HepG2 (cell line): ENCODE data around the gene NCOA1. TPM values are rescaled to one million over a fixed set of nuclear protein-coding genes. Genes with fewer than 3 reads are reported as not detected.

Experiments
- BRCA1 ChIP-seq: sonication (generic); formaldehyde crosslinking; IDR thresholded peaks from 2 replicates; pipeline ENCODE4 v1.4.0; 2020; ENCODE audit warnings: missing genetic modification reagents
- DRAP1 ChIP-seq: IDR thresholded peaks from 2 replicates; pipeline ENCODE4 v1.6.1; 2016; ENCODE audit warnings: missing genetic modification reagents, missing compliant biosample characterization
- FOXA1 ChIP-seq, 2 experiments: fragments of 450-650 bp in 1 of 2; sonication (generic) in 1 of 2; formaldehyde crosslinking in 1 of 2; IDR thresholded peaks; 2 replicates each; pipeline versions ENCODE4 v1.4.0 to v1.6.1; 2016 to 2020; ENCODE audit warnings: missing genetic modification reagents in 1 of 2
- MIER2 ChIP-seq: IDR thresholded peaks from 2 replicates; pipeline ENCODE4 v1.6.1; 2016; ENCODE audit warnings: missing biosample characterization, missing genetic modification reagents
- MIXL1 ChIP-seq: IDR thresholded peaks from 2 replicates; pipeline ENCODE4 v1.6.1; 2016
- REL ChIP-seq: sonication (generic); formaldehyde crosslinking; conservative IDR thresholded peaks from 2 replicates; pipeline ENCODE4 v1.8.0; 2022; ENCODE audit warnings: mild to moderate bottlenecking, missing genetic modification reagents, moderate library complexity
- SIN3B ChIP-seq: fragments of 150-350 bp; IDR thresholded peaks from 2 replicates; pipeline ENCODE4 v1.6.1; 2014; ENCODE audit warnings: low read length
- SPEN ChIP-seq: sonication (generic); formaldehyde crosslinking; IDR thresholded peaks from 2 replicates; pipeline ENCODE4 v1.5.1; 2020; ENCODE audit warnings: low read depth, mild to moderate bottlenecking, missing genetic modification reagents
- STAT6 ChIP-seq: sonication (generic); formaldehyde crosslinking; IDR thresholded peaks from 2 replicates; pipeline ENCODE4 v1.4.0; 2020; ENCODE audit warnings: missing genetic modification reagents, mild to moderate bottlenecking, borderline replicate concordance
- THAP11 ChIP-seq: IDR thresholded peaks from 2 replicates; pipeline ENCODE4 v1.6.1; 2016; ENCODE audit warnings: missing biosample characterization, missing genetic modification reagents
- ZNF343 ChIP-seq: sonication (generic); formaldehyde crosslinking; IDR thresholded peaks from 2 replicates; pipeline ENCODE4 v1.4.0; 2020; ENCODE audit warnings: mild to moderate bottlenecking, missing genetic modification reagents
- ZNF562 ChIP-seq: sonication (generic); formaldehyde crosslinking; IDR thresholded peaks from 2 replicates; pipeline ENCODE4 v1.8.0; 2022; ENCODE audit warnings: missing genetic modification reagents, borderline replicate concordance
- ZNF678 ChIP-seq: sonication (generic); formaldehyde crosslinking; IDR thresholded peaks from 2 replicates; pipeline ENCODE4 v1.4.0; 2020; ENCODE audit warnings: mild to moderate bottlenecking, missing genetic modification reagents
- ZNF747 ChIP-seq: sonication (generic); formaldehyde crosslinking; IDR thresholded peaks from 2 replicates; pipeline ENCODE4 v1.8.1; 2023; ENCODE audit warnings: missing genetic modification reagents, mild to moderate bottlenecking, borderline replicate concordance
- ZNF772 ChIP-seq: sonication (generic); formaldehyde crosslinking; IDR thresholded peaks from 2 replicates; pipeline ENCODE4 v1.5.0; 2020; ENCODE audit warnings: mild to moderate bottlenecking, missing genetic modification reagents
- polyA plus RNA-seq, 8 experiments: library from polyadenylated mRNA; depleted of rRNA in 3 of 8; stranded (reverse) in 7 of 8; unstranded in 1 of 8; fragments of >200 nt; fragmentation: Illumina TruSeq in 4 of 8; extraction: Trizol in 4 of 8; gene quantifications; 2 replicates each; pipeline versions ENCODE4 v1.2.1 to v1.2.3, GENCODE V29; 2011 to 2016; ENCODE audit warnings: low read depth in 4 of 8, missing spikeins in 1 of 8, mixed read lengths in 1 of 8; ENCODE audit not compliant: insufficient read depth in 1 of 8
- total RNA-seq, 5 experiments: library from RNA; depleted of rRNA; stranded (reverse); fragments of >200 nt; fragmentation: Illumina TruSeq; extraction: Trizol; gene quantifications; 2 replicates each; pipeline ENCODE4 v1.2.3, GENCODE V29; 2016; ENCODE audit warnings: low read depth in 1 of 5
- TF ChIP-seq, protein P1 (sequence below): sonication (generic); formaldehyde crosslinking; IDR thresholded peaks from 2 replicates; pipeline ENCODE4 v1.8.0; 2022; ENCODE audit warnings: missing genetic modification reagents, mild to moderate bottlenecking, borderline replicate concordance
- TF ChIP-seq, protein P2 (sequence below): sonication (generic); formaldehyde crosslinking; IDR thresholded peaks from 2 replicates; pipeline ENCODE4 v1.4.0; 2020; ENCODE audit warnings: missing genetic modification reagents
- TF ChIP-seq, protein P3 (sequence below): sonication (generic); formaldehyde crosslinking; IDR thresholded peaks from 2 replicates; pipeline ENCODE4 v1.8.0; 2022; ENCODE audit warnings: missing genetic modification reagents, mild to moderate bottlenecking, moderate library complexity, borderline replicate concordance

Gene NCOA1
- total and polyA plus RNA-seq, 2 of the 13 experiments (the other 11 are each of a cell fraction or from before 2014, with no cell fraction given): 10.0 to 10.4 TPM

- TF ChIP-seq, protein P1, sequence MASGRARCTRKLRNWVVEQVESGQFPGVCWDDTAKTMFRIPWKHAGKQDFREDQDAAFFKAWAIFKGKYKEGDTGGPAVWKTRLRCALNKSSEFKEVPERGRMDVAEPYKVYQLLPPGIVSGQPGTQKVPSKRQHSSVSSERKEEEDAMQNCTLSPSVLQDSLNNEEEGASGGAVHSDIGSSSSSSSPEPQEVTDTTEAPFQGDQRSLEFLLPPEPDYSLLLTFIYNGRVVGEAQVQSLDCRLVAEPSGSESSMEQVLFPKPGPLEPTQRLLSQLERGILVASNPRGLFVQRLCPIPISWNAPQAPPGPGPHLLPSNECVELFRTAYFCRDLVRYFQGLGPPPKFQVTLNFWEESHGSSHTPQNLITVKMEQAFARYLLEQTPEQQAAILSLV (CRISPR knock-in tag): peak; percentile 93
- TF ChIP-seq ZNF343 (CRISPR knock-in tag): peak; percentile 87; the same call in 1 of the 2 replicates
- peak; percentile 63; the same call in 1 of the 2 replicates for TF ChIP-seq ZNF562 (CRISPR knock-in tag)
- peak; percentile 95 for TF ChIP-seq SIN3B
- TF ChIP-seq DRAP1 (CRISPR knock-in tag): peak; percentile 91
- peak; percentile 41 for TF ChIP-seq MIER2 (CRISPR knock-in tag)
- TF ChIP-seq, protein P2, sequence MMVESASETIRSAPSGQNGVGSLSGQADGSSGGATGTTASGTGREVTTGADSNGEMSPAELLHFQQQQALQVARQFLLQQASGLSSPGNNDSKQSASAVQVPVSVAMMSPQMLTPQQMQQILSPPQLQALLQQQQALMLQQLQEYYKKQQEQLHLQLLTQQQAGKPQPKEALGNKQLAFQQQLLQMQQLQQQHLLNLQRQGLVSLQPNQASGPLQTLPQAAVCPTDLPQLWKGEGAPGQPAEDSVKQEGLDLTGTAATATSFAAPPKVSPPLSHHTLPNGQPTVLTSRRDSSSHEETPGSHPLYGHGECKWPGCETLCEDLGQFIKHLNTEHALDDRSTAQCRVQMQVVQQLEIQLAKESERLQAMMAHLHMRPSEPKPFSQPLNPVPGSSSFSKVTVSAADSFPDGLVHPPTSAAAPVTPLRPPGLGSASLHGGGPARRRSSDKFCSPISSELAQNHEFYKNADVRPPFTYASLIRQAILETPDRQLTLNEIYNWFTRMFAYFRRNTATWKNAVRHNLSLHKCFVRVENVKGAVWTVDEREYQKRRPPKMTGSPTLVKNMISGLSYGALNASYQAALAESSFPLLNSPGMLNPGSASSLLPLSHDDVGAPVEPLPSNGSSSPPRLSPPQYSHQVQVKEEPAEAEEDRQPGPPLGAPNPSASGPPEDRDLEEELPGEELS (CRISPR knock-in tag): no peak
- peak; percentile 94 for TF ChIP-seq SPEN (CRISPR knock-in tag)
- peak; percentile 26; the same call in 1 of the 2 replicates for TF ChIP-seq STAT6
- TF ChIP-seq ZNF678: 0 out of 2 replicates have a peak, but pooled peaks have one; percentile 61
- TF ChIP-seq FOXA1 (IDR thresholded peaks at IDR 0.05): no peak
- peak; percentile 43; the same call in 1 of the 2 replicates for TF ChIP-seq FOXA1 (CRISPR knock-in tag; IDR thresholded peaks at IDR 0.05)
- peak; percentile 92 for TF ChIP-seq ZNF772 (CRISPR knock-in tag)
- peak; percentile 84 for TF ChIP-seq BRCA1 (CRISPR knock-in tag)
- TF ChIP-seq THAP11 (CRISPR knock-in tag): peak; percentile 92
- TF ChIP-seq MIXL1 (CRISPR knock-in tag): no peak; the same call in 1 of the 2 replicates
- peak; percentile 87 for TF ChIP-seq ZNF747 (CRISPR knock-in tag)
- TF ChIP-seq REL (CRISPR knock-in tag): peak; percentile 98
- TF ChIP-seq, protein P3, sequence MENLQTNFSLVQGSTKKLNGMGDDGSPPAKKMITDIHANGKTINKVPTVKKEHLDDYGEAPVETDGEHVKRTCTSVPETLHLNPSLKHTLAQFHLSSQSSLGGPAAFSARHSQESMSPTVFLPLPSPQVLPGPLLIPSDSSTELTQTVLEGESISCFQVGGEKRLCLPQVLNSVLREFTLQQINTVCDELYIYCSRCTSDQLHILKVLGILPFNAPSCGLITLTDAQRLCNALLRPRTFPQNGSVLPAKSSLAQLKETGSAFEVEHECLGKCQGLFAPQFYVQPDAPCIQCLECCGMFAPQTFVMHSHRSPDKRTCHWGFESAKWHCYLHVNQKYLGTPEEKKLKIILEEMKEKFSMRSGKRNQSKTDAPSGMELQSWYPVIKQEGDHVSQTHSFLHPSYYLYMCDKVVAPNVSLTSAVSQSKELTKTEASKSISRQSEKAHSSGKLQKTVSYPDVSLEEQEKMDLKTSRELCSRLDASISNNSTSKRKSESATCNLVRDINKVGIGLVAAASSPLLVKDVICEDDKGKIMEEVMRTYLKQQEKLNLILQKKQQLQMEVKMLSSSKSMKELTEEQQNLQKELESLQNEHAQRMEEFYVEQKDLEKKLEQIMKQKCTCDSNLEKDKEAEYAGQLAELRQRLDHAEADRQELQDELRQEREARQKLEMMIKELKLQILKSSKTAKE (CRISPR knock-in tag): 0 out of 2 replicates have a peak, but pooled peaks have one; percentile 64
These were observed 302.1 kb downstream of the NCOA1 start, which contains the start of the genes CENPO and PTRHD1 (continued) for GRCh38 chr2:24792874-24793760.
